MM.1S (cell line): ENCODE measurements around the gene SRGAP2.
"Not testable (repeated sequence)": the region's sequence is repeated elsewhere in the genome, so short reads cannot be mapped to it uniquely, and the experiment has no call there.

Experiments
- CTCF ChIP-seq: fragments of 300-600 bp; sonication (generic); IDR thresholded peaks from 2 replicates; pipeline ENCODE4 v1.5.1; 2016; ENCODE audit warnings: antibody characterized with exemption, low read length, mixed read lengths
- EZH2 ChIP-seq: fragments of 300-600 bp; sonication (generic); optimal IDR thresholded peaks from 2 replicates; pipeline ENCODE3; 2017; ENCODE audit warnings: low read depth, mild to moderate bottlenecking, antibody characterized with exemption, low read length, mixed read lengths
- EZH2phosphoT487 ChIP-seq: fragments of 300-600 bp; sonication (generic); IDR thresholded peaks from 2 replicates; pipeline ENCODE4 v1.6.1; 2018; ENCODE audit warnings: antibody characterized with exemption, low read length

- not testable (repeated sequence) for TF ChIP-seq CTCF, EZH2phosphoT487, EZH2
Observed at GRCh38 chr1:206182368-206183317, 20.7 kb upstream of the SRGAP2 start.
